GM21737 (cell line): ENCODE data around the gene WLS.
"Not testable (repeated sequence)": the region's sequence is repeated elsewhere in the genome, so short reads cannot be mapped to it uniquely, and the experiment has no call there.

Experiments used
- ATAC-seq: cut with Tn5 transposase; IDR thresholded peaks from one replicate; pipeline ENCODE4 v1.9.1; 2021; ENCODE audit warnings: mild to moderate bottlenecking, moderate library complexity; ENCODE audit not compliant: unreplicated experiment

Gene WLS

GRCh38 chr1:68232289-68233148, at the start of gene WLS:
Gene WLS, minus strand, starts transcription at chr1:68232523. Its CDS starts 224 bp downstream, at chr1:68232299.
- no peak for ATAC-seq

GRCh38 chr1:68280286-68280685, 48.0 kb upstream of the WLS start:
- ATAC-seq = no peak

- ATAC-seq = no peak
Measured at GRCh38 chr1:68279846-68280245, 47.5 kb upstream of the WLS start.

- ATAC-seq = no peak
Measured at GRCh38 chr1:68278221-68278620, 45.9 kb upstream of the WLS start.

- ATAC-seq = no peak
Measured at GRCh38 chr1:68276448-68276847, 44.1 kb upstream of the WLS start.

DNA sequence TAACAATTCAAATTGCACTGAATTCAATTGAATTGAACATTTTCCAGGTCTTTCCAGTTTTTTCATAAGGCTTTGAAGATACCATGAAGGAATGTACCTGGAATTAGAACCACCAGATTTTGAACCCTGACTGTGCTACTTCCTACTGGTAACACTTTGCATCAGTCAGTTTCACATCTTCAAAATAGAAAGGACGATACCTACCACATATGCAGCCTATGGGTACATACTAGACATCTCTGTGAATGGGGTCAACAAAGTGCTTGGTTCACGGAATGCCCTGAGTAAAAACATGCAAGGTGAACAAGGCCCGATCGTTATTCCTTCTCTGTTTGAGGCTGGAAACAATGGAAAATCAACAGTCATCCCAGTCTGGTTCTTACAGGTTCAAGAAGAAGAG, 41.2 kb upstream of the WLS start:
- ATAC-seq = no peak

GRCh38 chr1:68271596-68271995, 39.3 kb upstream of the WLS start:
- ATAC-seq = no peak

DNA sequence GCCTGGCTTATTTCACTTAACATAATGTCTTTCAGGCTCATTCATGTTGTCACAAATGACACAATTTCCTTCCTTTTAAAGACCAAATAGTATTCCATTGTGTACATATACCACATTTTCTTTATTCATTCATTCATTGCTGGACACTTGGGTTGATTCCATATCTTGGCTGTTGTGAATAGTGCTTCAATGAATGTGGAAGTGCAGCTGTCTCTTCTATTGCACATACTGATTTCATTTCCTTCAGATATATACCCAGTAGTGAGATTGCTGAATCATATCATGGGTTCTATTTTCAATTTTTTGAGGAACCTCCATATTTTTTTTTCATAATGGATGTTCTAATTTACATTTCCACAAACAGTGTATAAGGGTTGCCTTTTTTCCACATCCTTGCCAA, 38.6 kb upstream of the WLS start:
- ATAC-seq = no peak

DNA sequence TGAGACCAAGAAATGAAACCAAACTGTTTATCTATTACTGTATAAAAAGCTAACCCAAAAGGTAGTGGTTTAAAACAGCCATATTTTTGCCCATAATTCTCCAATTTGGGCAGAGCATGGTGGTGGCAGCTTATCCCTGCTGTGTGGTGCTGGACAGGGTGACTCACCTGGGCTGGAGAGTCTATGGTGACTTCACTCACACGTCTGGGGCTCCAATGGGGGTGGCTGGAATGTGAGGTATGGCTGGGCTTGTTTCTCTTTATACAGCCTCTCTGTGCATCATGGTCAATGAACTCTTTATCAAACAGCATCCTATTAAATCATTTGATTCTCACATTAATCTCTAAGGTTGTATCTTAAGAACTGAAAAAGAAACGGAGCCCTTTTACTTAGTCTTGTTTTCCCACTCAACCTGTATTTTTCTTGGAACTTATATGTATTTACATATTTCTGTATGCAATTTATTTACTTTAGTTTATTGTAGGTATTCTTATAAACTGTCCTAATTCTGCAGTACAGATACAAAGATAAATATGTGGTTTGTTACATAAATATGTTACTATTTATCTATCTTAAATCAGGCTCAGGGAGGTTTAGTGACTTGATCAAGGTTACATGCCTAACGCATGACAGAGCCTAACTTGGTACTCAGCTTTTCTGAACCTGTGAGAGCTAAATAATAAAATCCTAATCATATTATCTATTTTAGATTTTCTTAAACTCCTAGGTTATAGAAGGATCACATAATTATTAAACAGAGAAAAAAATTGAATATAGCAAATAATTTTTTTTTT, 37.5 kb upstream of the WLS start:
- ATAC-seq = no peak

DNA sequence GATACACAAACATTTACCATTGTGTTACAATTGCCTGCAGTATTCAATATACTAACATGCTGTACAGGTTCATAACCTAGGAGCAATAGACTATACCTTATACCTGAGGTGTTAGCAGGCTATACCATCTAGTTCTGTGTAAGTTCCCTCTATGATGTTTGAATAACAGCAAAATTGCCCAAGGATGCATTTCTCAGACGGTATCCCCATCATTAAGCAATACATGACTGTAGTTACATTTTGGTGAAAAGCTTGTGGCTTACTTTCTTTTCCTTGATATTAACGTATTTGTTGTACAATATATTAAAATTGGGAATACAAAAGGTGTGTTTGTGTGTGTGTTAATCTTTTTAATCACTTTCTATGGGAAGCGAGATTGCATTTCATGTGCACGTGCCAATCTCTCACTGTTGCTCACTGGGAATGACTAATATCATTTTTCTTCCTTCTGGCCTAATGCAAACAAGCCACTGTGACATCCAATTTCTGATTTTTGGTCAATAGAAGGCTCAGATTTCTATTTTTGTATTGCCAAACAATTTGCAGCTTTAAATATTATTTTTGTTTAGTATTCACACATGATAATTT, 36.7 kb upstream of the WLS start:
- ATAC-seq = no peak

DNA sequence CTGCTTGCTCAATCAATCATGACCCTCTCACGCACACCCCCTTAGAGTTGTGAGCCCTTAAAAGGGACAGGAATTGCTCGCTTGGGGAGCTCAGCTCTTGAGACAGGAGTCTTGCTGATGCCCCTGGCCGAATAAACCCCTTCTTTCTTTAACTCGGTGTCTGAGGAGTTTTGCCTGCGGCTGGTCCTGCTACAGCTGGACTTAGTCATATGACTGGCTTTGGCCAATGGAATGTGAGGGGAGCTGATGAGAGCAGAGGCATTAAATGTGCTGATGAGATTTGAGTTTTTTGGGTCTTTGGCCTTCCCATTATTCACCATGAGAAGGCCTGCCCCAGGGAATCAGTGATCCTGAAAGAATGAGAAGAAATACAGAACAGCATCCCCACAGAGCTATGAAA, 24.5 kb upstream of the WLS start:
- not testable (repeated sequence) for ATAC-seq

GRCh38 chr1:68255301-68255700, 23.0 kb upstream of the WLS start:
- ATAC-seq = no peak

GRCh38 chr1:68254667-68255226, 22.4 kb upstream of the WLS start:
- ATAC-seq = no peak

DNA sequence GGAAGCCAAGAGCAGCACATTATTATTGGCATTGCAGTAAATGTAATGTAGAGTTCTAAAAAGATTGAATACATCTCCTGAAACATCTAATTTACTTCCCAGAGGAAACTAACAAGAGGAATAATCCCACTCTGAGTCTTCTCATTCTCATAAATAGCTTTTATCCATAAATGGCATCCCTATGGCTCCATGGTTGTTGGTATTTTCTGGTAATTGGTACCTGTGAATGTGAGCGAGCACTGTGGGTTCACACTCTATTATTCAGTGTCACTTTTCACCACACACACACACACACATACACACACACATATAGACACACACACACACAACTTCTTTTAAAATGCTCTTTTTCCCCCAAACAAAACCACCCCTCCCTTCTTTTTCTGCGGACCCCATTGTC, 4.7 kb upstream of the WLS start:
- no peak for ATAC-seq

DNA sequence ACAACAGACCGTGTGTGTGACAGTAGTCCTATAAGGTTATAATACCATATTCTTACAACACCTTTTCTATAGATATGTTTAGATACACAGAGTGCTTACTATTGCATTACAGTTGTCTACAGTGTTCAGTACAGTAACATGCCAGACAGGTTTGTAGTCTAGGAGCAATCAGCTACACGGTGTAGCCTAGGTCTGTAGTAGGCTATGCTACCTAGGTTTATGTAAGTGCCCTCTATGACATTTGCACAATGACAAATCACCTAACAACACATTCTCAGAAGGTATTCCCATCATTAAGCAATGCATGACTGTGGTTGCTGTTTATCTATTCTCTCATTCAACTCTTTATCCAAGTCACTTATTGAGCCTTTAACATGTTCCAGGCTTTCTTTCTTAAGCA, 1.8 kb upstream of the WLS start:
- ATAC-seq = no peak

DNA sequence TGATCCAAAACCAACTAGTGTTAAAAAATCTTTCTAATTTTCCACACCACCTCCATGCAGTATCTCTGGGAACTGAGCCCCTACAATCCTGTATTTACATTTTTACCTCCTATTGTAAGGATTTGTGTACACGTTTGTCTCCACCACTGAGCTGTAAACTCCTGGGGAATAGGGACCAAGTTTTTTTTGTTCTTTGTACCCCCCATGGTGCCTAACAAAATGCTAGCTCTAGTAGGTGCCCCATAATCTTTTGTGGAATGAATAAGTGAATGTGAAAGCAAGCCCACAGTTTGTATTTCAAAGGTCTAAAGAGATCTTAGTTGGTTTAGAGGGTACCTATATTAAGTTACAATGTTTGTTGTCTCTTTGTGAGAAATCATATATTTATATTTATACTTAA, 879 bp upstream of the WLS start:
- no peak for ATAC-seq

GRCh38 chr1:68231627-68232288, 565 bp downstream of the WLS start:
- no peak for ATAC-seq

DNA sequence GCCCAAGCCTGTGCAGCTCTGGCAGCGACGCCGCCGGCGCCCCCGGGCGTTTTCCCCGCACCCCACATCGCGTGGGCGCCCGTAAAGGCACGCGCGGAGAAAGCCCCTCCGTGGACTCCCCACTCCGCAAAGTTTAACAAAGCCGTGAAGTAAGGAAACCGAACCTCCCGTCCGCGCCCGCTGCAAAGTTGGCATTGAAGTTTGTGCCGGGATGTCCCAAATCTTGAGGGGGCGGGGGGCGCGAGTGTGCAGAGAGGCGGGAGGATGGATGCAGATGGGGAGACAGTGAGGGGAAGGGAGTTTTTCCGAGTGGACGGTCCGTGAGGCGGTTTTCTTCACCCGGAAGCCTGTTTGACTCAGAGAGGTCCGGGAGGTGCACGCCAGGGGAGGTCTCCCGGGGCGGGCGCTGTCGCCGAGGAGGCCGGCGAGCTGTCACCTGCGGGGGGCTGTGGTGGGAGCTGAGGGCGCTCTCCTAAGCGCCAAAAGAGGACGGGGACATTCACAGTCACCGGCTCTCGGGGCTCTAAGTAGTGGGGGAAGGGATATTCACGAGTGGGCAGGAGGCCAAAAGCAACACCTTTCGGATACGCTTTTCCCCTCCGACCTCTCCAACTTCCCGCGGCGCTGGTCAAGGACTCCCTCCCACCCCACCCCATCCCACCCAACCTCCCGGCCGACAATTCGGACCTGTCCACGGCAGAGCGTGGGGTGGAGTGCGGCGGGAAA, 1.3 kb downstream of the WLS start:
- no peak for ATAC-seq

GRCh38 chr1:68230484-68230802, 1.9 kb downstream of the WLS start:
- no peak for ATAC-seq

GRCh38 chr1:68229650-68230483, 2.5 kb downstream of the WLS start:
- no peak for ATAC-seq
